WTC11 (cell line): Measurements from ENCODE around the gene ZNF440. TPM values are rescaled to one million over a fixed set of nuclear protein-coding genes. Genes with fewer than 3 reads are reported as not detected.

Experiments used
- ATF3 ChIP-seq: sonication (generic); formaldehyde crosslinking; conservative IDR thresholded peaks from 2 replicates; pipeline ENCODE4 v1.8.1; 2022; ENCODE audit warnings: mild to moderate bottlenecking, missing genetic modification reagents
- ATF6 ChIP-seq: sonication (generic); formaldehyde crosslinking; IDR thresholded peaks from 2 replicates; pipeline ENCODE4 v1.8.1; 2023; ENCODE audit warnings: mild to moderate bottlenecking, missing genetic modification reagents
- CDX4 ChIP-seq: fragments of 250-450 bp; sonication (Bioruptor Pico); IDR thresholded peaks from 2 replicates; pipeline ENCODE4 v1.9.0; 2021; ENCODE audit warnings: moderate library complexity, mild to moderate bottlenecking, inconsistent platforms, borderline replicate concordance
- E2F4 ChIP-seq: sonication (generic); formaldehyde crosslinking; IDR thresholded peaks from 2 replicates; pipeline ENCODE4 v1.8.1; 2022; ENCODE audit warnings: low read depth, mild to moderate bottlenecking, moderate library complexity, missing genetic modification reagents, borderline replicate concordance
- GABPB1 ChIP-seq: sonication (generic); formaldehyde crosslinking; IDR thresholded peaks from 2 replicates; pipeline ENCODE4 v1.8.1; 2023; ENCODE audit warnings: mild to moderate bottlenecking, missing genetic modification reagents
- HMGA2 ChIP-seq: fragments of 250-450 bp; sonication (Bioruptor Pico); IDR thresholded peaks from 2 replicates; pipeline ENCODE4 v1.4.0; 2021; ENCODE audit warnings: mild to moderate bottlenecking, moderate library complexity
- IRF2 ChIP-seq: sonication (generic); formaldehyde crosslinking; IDR thresholded peaks from 2 replicates; pipeline ENCODE4 v1.8.0; 2022; ENCODE audit warnings: low read depth, missing genetic modification reagents, borderline replicate concordance
- JAZF1 ChIP-seq: fragments of 250-450 bp; sonication (Bioruptor Pico); IDR thresholded peaks from 2 replicates; pipeline ENCODE4 v1.9.0; 2021; ENCODE audit warnings: moderate library complexity, mild to moderate bottlenecking, inconsistent platforms
- MXD4 ChIP-seq: fragments of 250-450 bp; sonication (Bioruptor Pico); IDR thresholded peaks from 2 replicates; pipeline ENCODE4 v1.8.0; 2021; ENCODE audit warnings: mild to moderate bottlenecking, moderate library complexity, borderline replicate concordance
- MYBL2 ChIP-seq: sonication (generic); formaldehyde crosslinking; IDR thresholded peaks from 2 replicates; pipeline ENCODE4 v1.8.1; 2023; ENCODE audit warnings: mild to moderate bottlenecking, moderate library complexity, missing genetic modification reagents
- NFYB ChIP-seq: sonication (generic); formaldehyde crosslinking; conservative IDR thresholded peaks from 2 replicates; pipeline ENCODE4 v1.8.0; 2022; ENCODE audit warnings: low read depth, missing genetic modification reagents
- NR3C1 ChIP-seq: sonication (generic); formaldehyde crosslinking; conservative IDR thresholded peaks from 2 replicates; pipeline ENCODE4 v1.8.1; 2023; ENCODE audit warnings: low read depth, mild to moderate bottlenecking, missing genetic modification reagents
- PREB ChIP-seq: sonication (generic); formaldehyde crosslinking; IDR thresholded peaks from 2 replicates; pipeline ENCODE4 v1.8.1; 2022; ENCODE audit warnings: mild to moderate bottlenecking, missing genetic modification reagents, moderate library complexity, borderline replicate concordance
- SOX15 ChIP-seq: fragments of 250-450 bp; sonication (Bioruptor Pico); IDR thresholded peaks from 2 replicates; pipeline ENCODE4 v1.9.0; 2021; ENCODE audit warnings: mild to moderate bottlenecking
- TEAD1 ChIP-seq: sonication (generic); formaldehyde crosslinking; IDR thresholded peaks from 2 replicates; pipeline ENCODE4 v1.8.0; 2022; ENCODE audit warnings: mild to moderate bottlenecking, missing genetic modification reagents
- ZBTB21 ChIP-seq: sonication (generic); formaldehyde crosslinking; IDR thresholded peaks from 2 replicates; pipeline ENCODE4 v1.8.1; 2023; ENCODE audit warnings: mild to moderate bottlenecking, missing genetic modification reagents, borderline replicate concordance
- ZNF121 ChIP-seq: sonication (generic); formaldehyde crosslinking; IDR thresholded peaks from 2 replicates; pipeline ENCODE4 v1.8.0; 2023; ENCODE audit warnings: missing genetic modification reagents
- ZNF281 ChIP-seq: sonication (generic); formaldehyde crosslinking; IDR thresholded peaks from 2 replicates; pipeline ENCODE4 v1.8.0; 2023; ENCODE audit warnings: mild to moderate bottlenecking, missing genetic modification reagents
- ZSCAN18 ChIP-seq: fragments of 250-450 bp; sonication (Bioruptor Pico); IDR thresholded peaks from 2 replicates; pipeline ENCODE4 v2.1.2; 2022; ENCODE audit warnings: mild to moderate bottlenecking, moderate library complexity
- total RNA-seq: library from RNA; stranded (reverse); gene quantifications from 3 replicates; pipeline ENCODE4 v1.2.3, GENCODE V29; 2021
- TF ChIP-seq, protein P1 (sequence below): sonication (generic); formaldehyde crosslinking; IDR thresholded peaks from 2 replicates; pipeline ENCODE4 v1.8.0; 2022; ENCODE audit warnings: mild to moderate bottlenecking, missing genetic modification reagents
- TF ChIP-seq, protein P2 (sequence below): sonication (generic); formaldehyde crosslinking; IDR thresholded peaks from 2 replicates; pipeline ENCODE4 v1.8.0; 2022; ENCODE audit warnings: mild to moderate bottlenecking, missing genetic modification reagents

ZNF440 gene
- total RNA-seq, 1 experiment from 2014 or later: 16.4 TPM

GRCh38 chr19:11848594-11849469 lies 34.8 kb downstream of the ZNF440 start, which contains the start of gene ZNF439 (continued):
- TF ChIP-seq ZSCAN18 (CRISPR knock-in tag) (no peak), ZBTB21 (CRISPR knock-in tag) (0 out of 2 replicates have a peak, but pooled peaks have one; percentile 69), ZNF281 (CRISPR knock-in tag) (peak; percentile 79; the same call in 1 of the 2 replicates), MXD4 (CRISPR knock-in tag) (no peak), PREB (no peak), JAZF1 (CRISPR knock-in tag) (no peak), GABPB1 (peak; percentile 44; the same call in 1 of the 2 replicates), ATF6 (CRISPR knock-in tag) (no peak), SOX15 (CRISPR knock-in tag) (no peak), ATF3 (CRISPR knock-in tag) (no peak), HMGA2 (CRISPR knock-in tag) (no peak), ZNF121 (CRISPR knock-in tag) (no peak), NFYB (peak; percentile 78), NR3C1 (CRISPR knock-in tag) (peak; percentile 83; the same call in 1 of the 2 replicates), IRF2 (CRISPR knock-in tag) (no peak), MYBL2 (peak; percentile 67; the same call in 1 of the 2 replicates), CDX4 (CRISPR knock-in tag) (no peak), E2F4 (CRISPR knock-in tag) (no peak), TEAD1 (CRISPR knock-in tag) (peak; percentile 95)
- TF ChIP-seq, protein P1, sequence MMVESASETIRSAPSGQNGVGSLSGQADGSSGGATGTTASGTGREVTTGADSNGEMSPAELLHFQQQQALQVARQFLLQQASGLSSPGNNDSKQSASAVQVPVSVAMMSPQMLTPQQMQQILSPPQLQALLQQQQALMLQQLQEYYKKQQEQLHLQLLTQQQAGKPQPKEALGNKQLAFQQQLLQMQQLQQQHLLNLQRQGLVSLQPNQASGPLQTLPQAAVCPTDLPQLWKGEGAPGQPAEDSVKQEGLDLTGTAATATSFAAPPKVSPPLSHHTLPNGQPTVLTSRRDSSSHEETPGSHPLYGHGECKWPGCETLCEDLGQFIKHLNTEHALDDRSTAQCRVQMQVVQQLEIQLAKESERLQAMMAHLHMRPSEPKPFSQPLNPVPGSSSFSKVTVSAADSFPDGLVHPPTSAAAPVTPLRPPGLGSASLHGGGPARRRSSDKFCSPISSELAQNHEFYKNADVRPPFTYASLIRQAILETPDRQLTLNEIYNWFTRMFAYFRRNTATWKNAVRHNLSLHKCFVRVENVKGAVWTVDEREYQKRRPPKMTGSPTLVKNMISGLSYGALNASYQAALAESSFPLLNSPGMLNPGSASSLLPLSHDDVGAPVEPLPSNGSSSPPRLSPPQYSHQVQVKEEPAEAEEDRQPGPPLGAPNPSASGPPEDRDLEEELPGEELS (CRISPR knock-in tag): peak; percentile 94
- TF ChIP-seq, protein P2, sequence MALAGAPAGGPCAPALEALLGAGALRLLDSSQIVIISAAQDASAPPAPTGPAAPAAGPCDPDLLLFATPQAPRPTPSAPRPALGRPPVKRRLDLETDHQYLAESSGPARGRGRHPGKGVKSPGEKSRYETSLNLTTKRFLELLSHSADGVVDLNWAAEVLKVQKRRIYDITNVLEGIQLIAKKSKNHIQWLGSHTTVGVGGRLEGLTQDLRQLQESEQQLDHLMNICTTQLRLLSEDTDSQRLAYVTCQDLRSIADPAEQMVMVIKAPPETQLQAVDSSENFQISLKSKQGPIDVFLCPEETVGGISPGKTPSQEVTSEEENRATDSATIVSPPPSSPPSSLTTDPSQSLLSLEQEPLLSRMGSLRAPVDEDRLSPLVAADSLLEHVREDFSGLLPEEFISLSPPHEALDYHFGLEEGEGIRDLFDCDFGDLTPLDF: no peak
